ENCODE data around the gene ZC3HAV1.

Gene ZC3HAV1

GRCh38 chr7:139004321-139005090 is 105.0 kb downstream of the ZC3HAV1 start:
- DNase-seq = no peak

GRCh38 chr7:138999414-138999813 is 110.1 kb downstream of the ZC3HAV1 start:
- no peak for DNase-seq
